Upper lobe of right lung (tissue), 1 donor: Measurements from ENCODE around the gene GALNT2. TPM values are rescaled to one million over a fixed set of nuclear protein-coding genes. Genes with fewer than 3 reads are reported as not detected.

ENCODE experiments used
- ATAC-seq: fragments of 200-7000 bp; cut with Tn5 transposase; one replicate; pipeline ENCODE4 v1.9.1; 2020; ENCODE audit warnings: mild to moderate bottlenecking, moderate library complexity
- DNase-seq: peaks from one replicate; pipeline ENCODE4 v3.0.0-alpha.2; 2020
- H3K27ac ChIP-seq: fragments of 200-600 bp; one replicate; pipeline ENCODE4 v1.8.0; 2022
- H3K27me3 ChIP-seq: fragments of 200-600 bp; one replicate; pipeline ENCODE4 v1.8.0; 2022; ENCODE audit warnings: mild to moderate bottlenecking
- H3K36me3 ChIP-seq: fragments of 200-600 bp; one replicate; pipeline ENCODE4 v1.8.0; 2022
- H3K4me1 ChIP-seq: fragments of 200-600 bp; one replicate; pipeline ENCODE4 v1.8.0; 2022
- H3K4me3 ChIP-seq: fragments of 200-600 bp; one replicate; pipeline ENCODE4 v1.8.0; 2022; ENCODE audit warnings: mild to moderate bottlenecking
- H3K9me3 ChIP-seq: fragments of 200-600 bp; one replicate; pipeline ENCODE4 v1.8.0; 2022
- intact Hi-C: fragments of 100-400 bp; cut with DNase I; formaldehyde crosslinking; loops from one replicate; pipeline ENCODE4 v1.11.0; 2022
- total RNA-seq: library from RNA; stranded (reverse); fragmentation: NEBNext Ultra II Directional; extraction: Animal tissue kit (Norgen Biotek cat#: 25700); gene quantifications from one replicate; pipeline ENCODE4 v1.2.1, GENCODE V29; 2021
- TF ChIP-seq, protein P1 (sequence below): fragments of 200-600 bp; IDR thresholded peaks from one replicate; pipeline ENCODE4 v1.8.0; 2022; ENCODE audit warnings: antibody characterized with exemption
- donor health status: DM: no; HTN: yes; CAD: no; lungs with severe emphysema.

The GALNT2 gene
- total RNA-seq, 1 donor from 2014 or later = 55.1 TPM

DNA sequence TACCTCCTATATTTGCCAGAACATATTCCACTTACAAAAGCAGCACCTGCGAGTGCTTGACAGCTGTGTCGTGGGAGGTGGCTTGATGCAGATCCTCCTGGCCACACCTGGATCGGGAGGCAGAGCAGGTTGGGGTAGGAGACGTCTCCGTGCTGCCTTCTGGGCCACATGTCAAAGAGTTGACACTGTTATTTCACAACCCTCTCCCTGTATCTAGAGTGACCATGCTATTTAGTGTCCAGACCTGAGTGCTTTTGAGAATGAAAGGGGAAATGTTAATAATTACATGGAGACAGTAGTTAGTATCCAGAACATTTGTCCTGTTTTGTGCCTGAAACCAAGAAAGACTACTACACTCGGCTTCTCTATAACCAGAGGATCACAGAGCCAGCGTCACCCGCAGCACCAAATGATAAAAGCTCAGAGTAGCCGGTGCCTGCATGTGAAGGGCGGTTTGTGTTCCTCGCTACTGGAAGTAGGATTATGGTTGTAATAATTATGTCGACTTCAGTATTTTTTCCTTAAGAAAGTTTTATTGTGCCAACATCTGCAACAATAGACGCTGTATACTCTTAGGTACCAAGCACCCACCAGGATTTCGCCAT is 77.1 kb downstream of the GALNT2 start:
- no peaks in the 10 kb centered on the region for H3K36me3 ChIP-seq
- H3K4me1 ChIP-seq = peaks cover 9% of the 10 kb centered on the region
- ATAC-seq (peak; percentile 62), DNase-seq (no peak)
- no peak overlapping the region for H3K4me3 ChIP-seq
- H3K27me3 ChIP-seq = no peaks in the 10 kb centered on the region
- no peaks in the 10 kb centered on the region for H3K9me3 ChIP-seq
- intact Hi-C loops = no loop called here
- TF ChIP-seq, protein P1, sequence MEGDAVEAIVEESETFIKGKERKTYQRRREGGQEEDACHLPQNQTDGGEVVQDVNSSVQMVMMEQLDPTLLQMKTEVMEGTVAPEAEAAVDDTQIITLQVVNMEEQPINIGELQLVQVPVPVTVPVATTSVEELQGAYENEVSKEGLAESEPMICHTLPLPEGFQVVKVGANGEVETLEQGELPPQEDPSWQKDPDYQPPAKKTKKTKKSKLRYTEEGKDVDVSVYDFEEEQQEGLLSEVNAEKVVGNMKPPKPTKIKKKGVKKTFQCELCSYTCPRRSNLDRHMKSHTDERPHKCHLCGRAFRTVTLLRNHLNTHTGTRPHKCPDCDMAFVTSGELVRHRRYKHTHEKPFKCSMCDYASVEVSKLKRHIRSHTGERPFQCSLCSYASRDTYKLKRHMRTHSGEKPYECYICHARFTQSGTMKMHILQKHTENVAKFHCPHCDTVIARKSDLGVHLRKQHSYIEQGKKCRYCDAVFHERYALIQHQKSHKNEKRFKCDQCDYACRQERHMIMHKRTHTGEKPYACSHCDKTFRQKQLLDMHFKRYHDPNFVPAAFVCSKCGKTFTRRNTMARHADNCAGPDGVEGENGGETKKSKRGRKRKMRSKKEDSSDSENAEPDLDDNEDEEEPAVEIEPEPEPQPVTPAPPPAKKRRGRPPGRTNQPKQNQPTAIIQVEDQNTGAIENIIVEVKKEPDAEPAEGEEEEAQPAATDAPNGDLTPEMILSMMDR = no peak
- no peak overlapping the region for H3K27ac ChIP-seq

DNA sequence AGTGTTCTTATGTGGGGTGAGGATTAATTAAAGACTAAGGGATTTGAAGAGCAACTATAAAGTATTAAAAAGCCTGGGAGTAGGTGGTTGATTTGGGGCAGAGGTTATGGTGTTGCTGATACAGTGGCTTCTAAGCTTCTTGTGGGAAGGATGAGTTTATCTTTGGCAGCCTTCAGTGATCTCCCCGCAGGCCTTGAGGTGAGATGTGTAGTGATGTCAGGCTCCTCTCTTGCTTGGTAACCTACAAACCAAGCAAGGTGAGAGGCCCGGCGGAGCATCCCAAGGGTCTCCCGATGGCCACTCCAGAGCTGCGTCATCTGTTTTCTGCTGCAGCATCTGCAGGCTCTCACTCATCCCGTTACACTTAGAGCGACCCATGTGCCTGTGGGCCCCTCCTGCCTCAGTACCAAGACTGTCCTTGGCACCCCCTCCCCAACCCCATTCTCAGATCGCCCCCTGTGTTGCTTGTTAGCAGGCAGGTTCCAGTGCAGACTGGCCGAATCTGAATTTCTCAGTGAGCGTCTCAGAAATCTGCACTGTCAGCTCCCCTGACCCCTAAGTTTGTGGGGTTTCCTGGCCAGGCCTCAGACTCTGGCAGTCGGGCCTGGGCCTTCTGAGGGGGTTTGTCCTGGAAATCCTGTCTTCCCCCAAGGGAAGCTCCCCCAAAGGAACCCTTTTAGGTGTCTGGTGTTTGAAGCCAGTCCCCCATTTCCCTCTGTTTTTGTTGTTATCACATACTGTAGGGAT is 77.9 kb downstream of the GALNT2 start:
- no peaks in the 10 kb centered on the region for H3K9me3 ChIP-seq
- peaks cover 9% of the 10 kb centered on the region for H3K4me1 ChIP-seq
- no peak overlapping the region for H3K4me3 ChIP-seq
- no peak for DNase-seq
- intact Hi-C loops = no loop called here
- no peak overlapping the region for H3K27ac ChIP-seq
- no peaks in the 10 kb centered on the region for H3K36me3 ChIP-seq
- TF ChIP-seq, protein P1 = no peak
- no peak for ATAC-seq
- no peaks in the 10 kb centered on the region for H3K27me3 ChIP-seq

DNA sequence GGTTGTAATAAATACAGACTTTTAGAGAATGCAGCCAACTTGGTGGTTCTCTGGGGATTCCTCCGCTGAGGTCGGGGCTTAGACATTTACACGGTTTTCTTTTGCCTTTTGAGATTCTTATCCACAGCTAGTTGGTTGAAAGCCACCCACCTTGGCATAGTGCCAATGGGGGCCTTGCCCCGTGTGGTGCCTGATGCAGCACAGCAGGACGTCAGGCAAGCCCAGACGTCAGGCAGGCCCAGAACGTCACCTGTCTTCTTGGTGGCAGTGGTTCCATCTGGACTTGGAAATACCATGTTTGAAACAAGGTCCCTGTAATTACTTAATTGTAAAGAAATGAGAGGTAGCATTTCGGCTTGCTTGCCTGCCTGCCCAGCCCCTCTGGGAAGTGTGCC is 78.5 kb downstream of the GALNT2 start:
- TF ChIP-seq, protein P1 = no peak
- Histone ChIP-seq H3K36me3 (no peaks in the 10 kb centered on the region), H3K4me3 (no peak overlapping the region), H3K9me3 (no peaks in the 10 kb centered on the region), H3K4me1 (peaks cover 11% of the 10 kb centered on the region), H3K27ac (peak overlapping the region; percentile 53), H3K27me3 (no peaks in the 10 kb centered on the region)
- no peak for DNase-seq
- intact Hi-C loops = no loop called here
- no peak for ATAC-seq

DNA sequence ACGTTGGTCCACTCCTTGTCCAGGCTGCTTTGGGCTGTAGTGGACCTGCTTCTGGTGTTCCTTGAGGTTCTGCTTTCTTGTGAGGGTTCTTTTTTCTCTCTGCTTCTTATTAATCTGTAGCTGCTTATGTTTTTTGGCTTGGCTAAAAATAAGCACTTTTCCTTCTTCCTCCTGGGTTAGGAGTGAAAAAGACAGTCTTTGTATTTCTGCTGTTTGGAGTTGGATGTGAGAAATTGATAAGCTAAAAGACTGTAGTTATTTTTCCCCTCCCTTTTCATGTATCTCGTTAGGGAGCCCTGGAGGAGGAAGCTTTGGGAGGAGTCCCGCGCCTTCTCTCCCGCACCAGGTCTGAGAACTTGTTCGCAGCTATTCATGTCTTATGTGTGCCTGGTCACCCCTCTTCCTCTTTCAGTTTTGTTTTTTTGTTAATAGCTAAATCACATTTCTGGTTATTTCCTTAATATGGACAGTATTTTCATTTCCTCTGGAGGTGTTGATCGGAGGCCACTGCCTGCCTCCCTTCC is 79.0 kb downstream of the GALNT2 start:
- H3K4me3 ChIP-seq = no peak overlapping the region

DNA sequence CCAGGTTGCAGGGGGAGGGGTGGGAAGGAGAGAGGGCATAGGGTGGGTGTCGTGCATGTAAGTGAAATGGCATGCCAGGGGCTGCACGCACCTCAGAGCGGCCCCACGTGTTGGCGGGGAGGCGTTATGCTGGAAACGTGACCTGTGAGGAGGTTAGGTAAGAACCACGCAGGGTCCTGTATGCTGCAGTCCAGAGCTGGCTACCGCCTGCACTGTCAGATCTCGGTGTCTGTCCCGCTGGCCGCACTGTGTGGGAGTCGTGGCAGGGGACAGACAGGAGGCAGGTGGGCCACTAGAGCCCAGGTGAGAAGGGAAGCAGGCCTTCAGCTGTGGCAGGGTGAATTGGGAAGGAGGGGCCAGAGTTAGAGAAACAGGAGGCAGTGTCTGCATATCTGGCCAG is 79.7 kb downstream of the GALNT2 start:
- ATAC-seq = no peak
- DNase-seq = no peak
- intact Hi-C loops = no loop called here
- H3K4me3 ChIP-seq = no peak overlapping the region
- H3K36me3 ChIP-seq = no peaks in the 10 kb centered on the region
- TF ChIP-seq, protein P1 = no peak
- H3K9me3 ChIP-seq = no peaks in the 10 kb centered on the region
- peak overlapping the region; percentile 53 for H3K27ac ChIP-seq
- no peaks in the 10 kb centered on the region for H3K27me3 ChIP-seq
- peaks cover 14% of the 10 kb centered on the region for H3K4me1 ChIP-seq

More for the DNA sequence above, 79.0 kb downstream of the GALNT2 start:
- Histone ChIP-seq H3K36me3 (no peaks in the 10 kb centered on the region), H3K27me3 (no peaks in the 10 kb centered on the region), H3K9me3 (no peaks in the 10 kb centered on the region), H3K4me1 (peaks cover 14% of the 10 kb centered on the region), H3K27ac (peak overlapping the region; percentile 53)
- no peak for DNase-seq
- TF ChIP-seq, protein P1 = no peak
- intact Hi-C loops = no loop called here
- ATAC-seq = peak; percentile 35
